ENCODE results near the gene KLC4. TPM values are rescaled to one million over a fixed set of nuclear protein-coding genes. Genes with fewer than 3 reads are reported as not detected.
"Not testable (repeated sequence)": the region's sequence is repeated elsewhere in the genome, so short reads cannot be mapped to it uniquely, and the experiment has no call there.

Gene KLC4
- total RNA-seq, 1 donor from 2014 or later = 71.6 TPM

DNA sequence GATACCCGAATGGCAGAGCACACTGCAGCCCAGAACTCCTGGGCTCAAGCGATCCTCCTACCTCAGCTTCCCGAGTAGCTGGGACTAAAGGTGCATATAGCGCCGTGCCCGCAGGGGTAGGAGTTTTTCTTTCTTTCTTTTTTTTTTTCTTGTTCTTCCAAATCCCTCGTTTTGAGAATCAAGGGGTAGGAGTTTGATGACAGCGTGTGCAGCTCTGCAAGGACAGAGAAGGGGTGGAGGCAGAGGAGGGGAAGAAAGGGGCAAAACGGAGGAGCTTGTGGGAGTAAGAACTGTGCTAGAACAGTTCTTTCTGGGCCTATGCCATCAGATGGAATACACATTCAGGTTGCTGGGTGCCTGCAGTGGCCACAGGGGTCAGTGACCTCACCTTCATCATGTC is 22.7 kb upstream of the KLC4 start:
- DNase-seq (ENCODE audit: low spot score) = no peak

- DNase-seq (ENCODE audit: low spot score) = no peak
Measured at GRCh38 chr6:43037197-43037596, 22.2 kb upstream of the KLC4 start.

GRCh38 chr6:43037706-43038105 is 21.7 kb upstream of the KLC4 start:
- DNase-seq (ENCODE audit: low spot score) = no peak

DNA sequence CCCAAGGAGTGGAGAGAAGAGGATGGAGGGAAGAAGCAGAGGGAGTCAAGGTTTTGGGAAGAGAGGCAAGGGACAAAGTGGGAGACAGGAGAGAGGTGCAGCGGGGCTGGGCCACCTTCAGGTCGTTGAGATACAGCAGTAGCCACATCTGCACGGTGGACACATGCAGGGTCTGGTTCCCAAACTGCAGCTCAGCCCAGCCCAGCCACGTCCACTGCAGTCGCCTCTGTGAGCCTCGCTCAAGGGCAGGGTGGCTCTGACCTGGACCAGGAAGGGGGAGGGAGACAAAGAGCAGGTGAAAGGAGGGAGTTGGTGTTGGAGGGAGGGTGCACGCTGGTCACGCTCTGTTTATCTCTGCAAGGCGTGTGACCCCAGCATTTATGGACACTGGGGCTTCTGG is 20.7 kb upstream of the KLC4 start:
- no peak for DNase-seq (ENCODE audit: low spot score)

GRCh38 chr6:43040542-43041257 is 18.7 kb upstream of the KLC4 start:
- DNase-seq (ENCODE audit: low spot score) = no peak

- not testable (repeated sequence) for DNase-seq (ENCODE audit: low spot score)
Measured at GRCh38 chr6:43041475-43041874, 18.0 kb upstream of the KLC4 start.

- no peak for DNase-seq (ENCODE audit: low spot score)
Measured at GRCh38 chr6:43043310-43043709, 16.1 kb upstream of the KLC4 start.

GRCh38 chr6:43045371-43045930 is 14.0 kb upstream of the KLC4 start:
- no peak for DNase-seq (ENCODE audit: low spot score)

GRCh38 chr6:43047998-43048397 is 11.4 kb upstream of the KLC4 start:
- no peak for DNase-seq (ENCODE audit: low spot score)

DNA sequence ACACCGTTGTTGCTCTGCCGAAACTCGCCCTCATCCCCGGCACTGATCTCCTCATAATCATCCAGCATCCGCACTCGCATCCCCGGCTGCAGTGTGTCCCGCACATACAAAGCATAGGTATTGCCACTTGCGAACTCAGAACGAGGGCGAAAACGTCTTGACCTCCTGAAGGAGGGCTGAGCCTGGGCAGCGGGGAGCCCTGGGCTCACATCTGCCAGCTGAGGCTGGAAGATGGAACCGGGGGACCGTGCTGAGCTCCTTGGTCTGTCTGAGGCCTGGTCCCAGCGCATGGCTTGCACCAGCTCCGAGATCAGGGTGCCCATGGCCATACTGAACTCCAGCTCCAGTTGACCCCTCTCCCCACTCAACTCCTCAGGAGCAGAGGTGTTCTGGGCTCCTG is 8.4 kb upstream of the KLC4 start:
- DNase-seq (ENCODE audit: low spot score) = no peak

- DNase-seq (ENCODE audit: low spot score) = no peak
Measured at GRCh38 chr6:43052225-43052841, 7.1 kb upstream of the KLC4 start.

DNA sequence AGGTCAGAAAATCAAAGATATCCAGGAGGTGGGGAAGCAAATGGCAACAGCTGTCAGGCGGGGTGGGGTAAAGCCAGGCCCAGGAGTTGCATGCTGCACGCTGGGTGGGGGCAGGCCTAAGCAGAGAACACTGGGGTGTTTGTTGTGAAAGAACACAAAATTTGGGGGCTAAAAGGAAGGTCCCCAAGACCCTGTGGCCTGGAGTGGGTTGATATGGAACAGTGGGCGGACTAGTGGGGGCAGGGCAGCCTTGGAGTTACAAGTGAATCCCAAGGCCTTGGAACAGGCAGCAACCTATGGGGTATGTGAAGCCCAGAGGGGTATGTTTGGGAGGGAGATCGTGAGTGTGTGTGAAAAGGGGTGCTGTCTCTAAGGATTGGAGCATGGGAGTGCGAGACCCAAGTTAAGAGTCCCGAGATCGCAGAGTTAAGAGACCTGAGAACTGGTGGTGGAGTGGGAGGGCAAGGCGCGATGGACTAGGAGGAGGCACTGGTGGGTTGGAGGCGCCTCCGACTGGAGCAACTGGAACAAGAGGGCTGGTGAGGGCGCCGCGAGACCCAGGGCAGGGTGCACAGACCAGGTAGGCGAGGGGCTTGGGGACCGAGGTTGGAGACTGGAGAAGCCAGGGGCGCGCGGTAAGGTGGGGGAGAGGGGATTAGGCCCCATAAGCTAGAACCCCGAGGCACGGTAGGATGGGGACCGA is 6.4 kb upstream of the KLC4 start:
- DNase-seq (ENCODE audit: low spot score) = no peak

- peak; percentile 92 for DNase-seq (ENCODE audit: low spot score)
Measured at GRCh38 chr6:43053545-43054205, 5.8 kb upstream of the KLC4 start, which contains the start of gene CUL7. CUL7 (minus strand) TSS chr6:43053851; CDS start chr6:43052788, 1,063 bp downstream.

DNA sequence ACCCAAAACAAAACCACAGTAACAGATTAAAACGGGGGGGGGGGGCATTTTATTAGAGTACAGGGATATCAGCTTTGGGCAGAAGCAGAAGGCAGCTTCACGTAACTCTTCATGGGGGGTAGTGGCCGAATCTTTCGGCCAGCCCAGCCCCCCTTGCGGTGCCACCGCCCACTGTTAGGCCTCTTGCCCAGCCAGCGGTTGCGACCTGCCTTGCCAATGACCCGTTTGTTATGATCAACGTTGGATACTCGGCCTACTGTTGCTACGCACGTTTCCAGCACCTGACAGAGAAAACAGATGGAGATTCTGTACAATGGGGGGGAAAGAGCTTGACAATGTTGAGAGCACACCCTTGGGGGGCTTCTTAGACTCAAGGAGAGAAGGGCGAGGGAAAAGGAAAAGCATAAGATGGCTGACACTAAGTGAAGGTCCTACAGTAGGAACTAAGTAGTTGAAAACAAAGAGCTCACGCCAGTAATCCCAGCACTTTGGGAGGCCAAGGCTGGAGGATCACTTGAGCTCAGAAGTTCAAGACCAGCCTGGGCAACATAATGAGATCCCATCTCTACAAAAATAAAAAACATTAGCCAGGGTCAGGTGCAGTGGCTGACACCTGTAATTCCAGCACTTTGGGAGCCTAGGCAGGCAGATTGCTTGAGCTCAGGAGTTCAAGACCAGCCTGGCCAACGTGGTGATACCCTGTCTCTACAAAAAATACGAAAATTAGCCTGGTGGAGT is 5.1 kb upstream of the KLC4 start:
- no peak for DNase-seq (ENCODE audit: low spot score)

DNA sequence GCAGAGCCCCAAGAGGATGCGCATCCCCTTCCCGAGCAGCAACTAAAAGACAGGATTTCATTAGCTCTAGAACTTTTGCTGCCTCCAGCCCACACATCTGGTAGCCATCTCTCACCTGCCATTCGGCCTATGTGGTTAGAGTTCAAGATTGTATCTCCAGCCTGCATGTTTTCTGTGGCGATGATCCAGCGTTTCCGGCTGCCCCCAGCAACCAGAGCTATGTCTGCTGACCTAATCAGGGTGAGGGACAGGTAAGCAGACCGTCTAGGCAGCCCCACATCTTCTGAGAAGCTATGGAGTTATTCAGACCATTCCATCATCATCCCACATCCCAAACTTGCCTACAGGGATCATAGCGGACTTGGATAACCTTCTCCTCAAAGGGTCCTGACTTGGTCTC is 3.5 kb upstream of the KLC4 start:
- no peak for DNase-seq (ENCODE audit: low spot score)

DNA sequence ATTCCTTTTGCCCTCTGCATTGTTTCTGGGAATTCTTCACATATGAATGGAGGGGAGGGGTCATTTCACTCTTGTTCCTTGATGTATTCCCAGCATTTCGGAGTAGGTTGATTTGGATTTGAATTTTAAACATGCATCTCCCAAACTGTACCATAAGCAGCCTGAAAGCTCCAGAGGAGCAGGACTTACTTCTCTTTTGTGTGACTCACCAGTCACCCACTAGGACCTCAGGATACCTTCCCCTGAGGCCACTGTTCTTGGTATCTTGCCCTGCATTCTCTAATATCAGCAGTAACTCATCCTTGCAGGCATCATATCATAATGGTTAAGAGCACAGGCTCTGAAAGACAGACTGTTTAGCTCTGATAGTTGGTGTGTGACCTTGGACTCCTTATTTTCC is 900 bp upstream of the KLC4 start:
- DNase-seq (ENCODE audit: low spot score) = no peak

DNA sequence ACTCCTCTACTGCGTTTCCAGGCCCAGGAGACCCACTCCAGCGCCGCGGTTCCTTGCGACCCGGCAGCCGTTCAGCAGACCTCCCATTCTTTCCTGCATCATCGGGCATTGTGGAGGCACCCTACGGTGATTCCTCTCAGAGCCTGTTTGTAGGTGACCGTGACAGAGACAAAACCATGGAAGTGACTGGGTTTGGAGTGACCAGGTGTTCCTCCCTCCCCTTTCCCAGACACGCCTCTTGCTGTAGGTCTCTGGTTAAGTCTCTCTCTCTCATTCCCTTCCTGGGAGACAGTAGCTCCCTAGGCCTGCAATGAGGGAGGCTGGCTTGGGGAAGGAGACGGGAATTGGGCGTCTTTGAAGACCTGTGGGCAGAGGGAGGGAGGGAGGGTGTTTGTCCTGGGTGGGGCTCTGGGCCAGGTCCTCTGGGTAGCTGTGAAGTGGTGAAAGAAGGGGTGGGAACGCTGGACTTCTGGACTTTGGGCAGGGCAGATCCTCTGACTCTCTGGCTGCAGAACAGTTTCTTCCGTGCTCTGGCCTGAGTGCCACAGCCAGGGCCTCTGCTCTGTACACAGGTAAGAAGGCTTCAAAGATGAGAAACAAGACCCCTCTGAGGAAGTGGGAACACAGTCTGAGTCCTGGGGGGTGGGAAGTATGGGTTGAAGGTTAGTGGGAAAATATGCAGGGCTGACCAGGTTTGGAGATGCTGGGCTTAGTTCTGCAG is 763 bp downstream of the KLC4 start:
- DNase-seq (ENCODE audit: low spot score) = peak; percentile 69

DNA sequence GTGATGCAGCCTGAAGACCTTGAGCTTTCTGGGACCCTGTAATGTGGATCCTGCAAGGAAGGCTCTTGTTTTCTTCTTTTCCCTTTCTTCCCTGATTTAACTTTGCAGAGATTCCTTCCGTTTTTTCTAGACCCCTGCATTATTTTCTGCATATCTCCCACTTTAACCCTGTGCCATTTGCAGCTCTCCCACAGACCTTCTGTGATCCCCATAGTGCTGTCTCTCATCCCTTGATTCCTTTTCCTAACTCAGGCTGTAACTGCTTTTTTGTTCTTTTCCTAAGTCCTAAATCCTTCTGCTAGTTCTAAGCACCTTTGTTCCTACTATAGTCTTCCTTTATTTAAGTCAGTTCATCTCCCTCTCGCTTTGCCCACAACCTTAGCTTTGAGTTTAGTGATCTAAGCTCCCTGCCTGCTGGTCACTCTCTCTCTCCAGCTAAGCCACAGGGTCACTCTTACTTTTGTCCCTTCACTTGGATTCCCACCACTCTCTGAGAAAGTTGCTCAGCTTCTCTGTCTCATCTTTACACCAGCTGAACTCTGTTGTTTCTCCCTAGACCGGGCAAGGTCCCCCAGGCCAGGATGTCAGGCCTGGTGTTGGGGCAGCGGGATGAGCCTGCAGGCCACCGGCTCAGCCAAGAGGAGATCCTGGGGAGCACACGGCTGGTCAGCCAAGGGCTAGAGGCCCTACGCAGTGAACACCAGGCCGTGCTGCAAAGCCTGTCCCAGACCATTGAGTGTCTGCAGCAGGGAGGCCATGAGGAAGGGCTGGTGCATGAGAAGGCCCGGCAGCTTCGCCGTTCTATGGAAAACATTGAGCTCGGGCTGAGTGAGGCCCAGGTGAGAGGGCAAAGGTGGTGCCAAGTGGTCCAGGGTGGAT is 1.6 kb downstream of the KLC4 start:
- no peak for DNase-seq (ENCODE audit: low spot score)

GRCh38 chr6:43061861-43062260 is 2.4 kb downstream of the KLC4 start:
- DNase-seq (ENCODE audit: low spot score) = no peak

DNA sequence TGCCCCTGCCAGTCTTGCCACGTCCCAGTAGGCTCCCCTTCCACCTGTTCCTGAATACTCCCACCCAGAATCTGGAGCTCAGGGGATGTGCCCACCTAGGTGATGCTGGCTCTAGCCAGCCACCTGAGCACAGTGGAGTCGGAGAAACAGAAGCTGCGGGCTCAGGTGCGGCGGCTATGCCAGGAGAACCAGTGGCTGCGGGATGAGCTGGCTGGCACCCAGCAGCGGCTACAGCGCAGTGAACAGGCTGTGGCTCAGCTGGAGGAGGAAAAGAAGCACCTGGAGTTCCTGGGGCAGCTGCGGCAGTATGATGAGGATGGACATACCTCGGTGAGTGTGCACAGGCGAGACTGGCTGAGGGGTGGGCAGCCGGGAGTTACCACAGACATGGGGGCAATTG is 3.4 kb downstream of the KLC4 start:
- DNase-seq (ENCODE audit: low spot score) = no peak

Measured in mucosa of gallbladder (tissue), 1 donor.